T-helper 2 cell treated with Interferon-gamma antibody and Interleukin-4, amounts not matched to agents 5 μg/mL and 100 μg/mL, for 36 hours (primary cell): ENCODE results near the gene TJP3.

Experiments used
- DNase-seq: peaks from one replicate; pipeline ENCODE4 v3.0.0; 2021; ENCODE audit warnings: low spot score
- H3K27ac Mint-ChIP-seq: one replicate; pipeline ENCODE4 v1.8.0; 2021; ENCODE audit warnings: mild to moderate bottlenecking, mixed read lengths
- H3K27me3 Mint-ChIP-seq: one replicate; pipeline ENCODE4 v1.8.0; 2021; ENCODE audit warnings: low read depth, mixed read lengths
- H3K36me3 Mint-ChIP-seq: one replicate; pipeline ENCODE4 v1.8.0; 2021; ENCODE audit warnings: low read depth, mixed read lengths
- H3K4me1 Mint-ChIP-seq: one replicate; pipeline ENCODE4 v1.8.0; 2021; ENCODE audit warnings: low read depth, mixed read lengths
- H3K4me3 Mint-ChIP-seq: one replicate; pipeline ENCODE4 v1.8.0; 2022; ENCODE audit warnings: mild to moderate bottlenecking, moderate library complexity, mixed read lengths
- H3K9me3 Mint-ChIP-seq: one replicate; pipeline ENCODE4 v1.8.0; 2021; ENCODE audit warnings: mixed read lengths

TJP3 gene

GRCh38 chr19:3668331-3669081 lies 39.7 kb upstream of the TJP3 start:
- no peaks in the 10 kb centered on the region for H3K36me3 Mint-ChIP-seq
- H3K9me3 Mint-ChIP-seq: no peaks in the 10 kb centered on the region
- no peak for DNase-seq
- H3K4me1 Mint-ChIP-seq: peaks cover 4% of the 10 kb centered on the region
- H3K4me3 Mint-ChIP-seq: no peak overlapping the region
- no peaks in the 10 kb centered on the region for H3K27me3 Mint-ChIP-seq
- no peak overlapping the region for H3K27ac Mint-ChIP-seq

GRCh38 chr19:3669082-3669946 lies 38.9 kb upstream of the TJP3 start:
- Mint-ChIP-seq H3K27ac (no peak overlapping the region), H3K4me1 (peaks cover 4% of the 10 kb centered on the region), H3K27me3 (no peaks in the 10 kb centered on the region), H3K36me3 (no peaks in the 10 kb centered on the region), H3K4me3 (no peak overlapping the region), H3K9me3 (no peaks in the 10 kb centered on the region)
- DNase-seq: no peak

GRCh38 chr19:3669947-3670795 lies 38.0 kb upstream of the TJP3 start:
- H3K4me3 Mint-ChIP-seq: no peak overlapping the region
- H3K27ac Mint-ChIP-seq: no peak overlapping the region
- no peaks in the 10 kb centered on the region for H3K27me3 Mint-ChIP-seq
- no peaks in the 10 kb centered on the region for H3K36me3 Mint-ChIP-seq
- H3K4me1 Mint-ChIP-seq: peaks cover 4% of the 10 kb centered on the region
- DNase-seq: no peak
- no peaks in the 10 kb centered on the region for H3K9me3 Mint-ChIP-seq

GRCh38 chr19:3670796-3671679 lies 37.1 kb upstream of the TJP3 start:
- no peaks in the 10 kb centered on the region for H3K36me3 Mint-ChIP-seq
- no peak overlapping the region for H3K4me3 Mint-ChIP-seq
- peak overlapping the region; percentile 70 for H3K27ac Mint-ChIP-seq
- no peaks in the 10 kb centered on the region for H3K27me3 Mint-ChIP-seq
- H3K4me1 Mint-ChIP-seq: peaks cover 4% of the 10 kb centered on the region
- no peaks in the 10 kb centered on the region for H3K9me3 Mint-ChIP-seq
- DNase-seq: peak; percentile 64

- H3K4me3 Mint-ChIP-seq: no peak overlapping the region
- no peaks in the 10 kb centered on the region for H3K36me3 Mint-ChIP-seq
- H3K4me1 Mint-ChIP-seq: peaks cover 1% of the 10 kb centered on the region
- no peaks in the 10 kb centered on the region for H3K27me3 Mint-ChIP-seq
- H3K9me3 Mint-ChIP-seq: no peaks in the 10 kb centered on the region
- peak; percentile 27 for DNase-seq
- no peak overlapping the region for H3K27ac Mint-ChIP-seq
These were observed 36.3 kb upstream of the TJP3 start for GRCh38 chr19:3671680-3672574.

DNA sequence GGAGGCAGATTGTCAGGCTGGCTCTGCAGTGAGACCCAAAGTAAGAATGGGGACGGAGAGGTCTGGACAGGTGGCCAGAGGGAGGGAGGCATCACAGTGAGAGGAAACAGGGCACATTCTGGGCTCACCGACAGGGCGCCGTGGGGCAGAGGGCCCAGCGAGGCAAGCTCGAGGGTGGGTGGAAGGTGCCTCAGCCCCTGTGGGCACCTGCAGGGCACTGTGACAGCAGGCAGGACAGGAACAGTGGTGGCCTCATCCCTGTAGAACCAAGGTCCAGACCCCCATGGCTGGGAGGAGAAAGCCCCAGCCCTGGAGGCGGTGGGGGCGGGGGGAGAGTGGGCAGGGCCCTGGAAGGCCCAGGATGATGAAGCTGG lies 35.6 kb upstream of the TJP3 start:
- peaks cover 2% of the 10 kb centered on the region for H3K4me1 Mint-ChIP-seq
- no peak overlapping the region for H3K27ac Mint-ChIP-seq
- no peaks in the 10 kb centered on the region for H3K36me3 Mint-ChIP-seq
- H3K4me3 Mint-ChIP-seq: no peak overlapping the region
- no peaks in the 10 kb centered on the region for H3K9me3 Mint-ChIP-seq
- no peak for DNase-seq
- H3K27me3 Mint-ChIP-seq: no peaks in the 10 kb centered on the region

DNA sequence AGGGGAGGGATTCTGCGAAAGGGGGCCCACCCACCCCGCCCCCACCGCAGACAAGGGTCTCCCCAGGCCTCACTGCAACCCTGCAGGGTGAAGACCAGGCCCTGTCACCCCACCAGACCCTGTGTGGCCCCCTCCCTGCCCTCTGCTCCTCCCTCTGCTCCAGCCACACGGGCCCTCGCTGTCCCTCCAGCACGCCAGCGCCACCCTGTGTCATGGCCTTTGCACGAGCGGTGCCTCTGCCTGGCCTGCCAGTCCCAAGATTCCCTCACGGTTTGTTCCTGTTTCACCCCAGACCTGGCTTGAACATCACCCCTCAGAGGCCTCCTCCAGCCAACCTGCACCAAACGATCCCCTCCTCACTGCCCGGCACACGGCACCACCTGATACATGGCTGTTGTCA lies 35.2 kb upstream of the TJP3 start:
- no peak for DNase-seq
- Mint-ChIP-seq H3K4me1 (peaks cover 2% of the 10 kb centered on the region), H3K36me3 (no peaks in the 10 kb centered on the region), H3K9me3 (no peaks in the 10 kb centered on the region), H3K27ac (no peak overlapping the region), H3K4me3 (no peak overlapping the region), H3K27me3 (no peaks in the 10 kb centered on the region)

DNA sequence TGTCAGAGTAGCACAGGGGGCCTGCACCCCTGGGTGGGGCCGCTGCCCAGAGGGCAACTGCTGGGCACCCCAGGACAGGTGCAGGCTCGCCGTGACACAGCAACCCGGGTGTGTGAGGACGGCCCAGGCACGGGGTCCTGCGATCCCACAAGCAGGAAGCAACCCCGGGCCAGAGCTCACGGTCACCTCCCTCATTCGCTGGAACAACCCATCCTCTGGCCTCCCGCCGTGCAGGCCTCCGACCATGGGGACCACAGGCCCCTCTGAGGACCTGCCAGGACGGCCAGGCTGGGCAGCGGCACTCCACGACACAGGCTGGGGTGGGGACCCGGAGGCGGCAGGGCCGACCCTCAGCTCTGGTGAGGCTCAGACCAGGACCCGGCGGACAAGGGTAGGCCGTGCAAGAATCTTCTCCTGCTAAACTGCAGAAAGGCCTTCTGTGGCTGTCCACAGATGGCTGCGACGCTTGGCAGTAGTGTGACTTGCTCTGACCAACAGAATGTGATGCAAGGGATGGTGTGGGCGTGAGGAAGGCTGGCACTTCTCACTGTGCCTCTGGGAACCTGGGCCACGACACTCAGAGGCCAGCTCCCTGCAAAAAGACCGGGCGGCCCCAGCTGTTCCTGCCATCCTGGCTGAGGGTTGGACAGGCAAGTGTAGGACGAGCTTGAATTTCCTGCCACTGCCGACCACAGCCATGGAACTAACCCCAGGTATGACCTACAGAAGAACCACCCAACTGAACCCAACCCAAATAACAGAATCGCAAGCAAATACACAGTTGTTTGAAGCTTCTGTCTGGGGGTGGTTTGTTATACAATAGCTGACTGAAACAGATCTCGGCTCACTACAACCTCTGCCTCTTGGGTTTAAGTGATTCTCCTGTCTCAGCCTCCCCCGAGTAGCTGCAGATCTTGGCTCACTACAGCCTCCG lies 34.4 kb upstream of the TJP3 start:
- DNase-seq: no peak
- no peaks in the 10 kb centered on the region for H3K36me3 Mint-ChIP-seq
- H3K27me3 Mint-ChIP-seq: no peaks in the 10 kb centered on the region
- peaks cover 2% of the 10 kb centered on the region for H3K4me1 Mint-ChIP-seq
- no peak overlapping the region for H3K4me3 Mint-ChIP-seq
- no peaks in the 10 kb centered on the region for H3K9me3 Mint-ChIP-seq
- H3K27ac Mint-ChIP-seq: no peak overlapping the region

- Mint-ChIP-seq H3K4me3 (no peak overlapping the region), H3K36me3 (peaks cover 1% of the 10 kb centered on the region), H3K9me3 (no peaks in the 10 kb centered on the region), H3K27me3 (no peaks in the 10 kb centered on the region), H3K4me1 (peaks cover 2% of the 10 kb centered on the region), H3K27ac (no peak overlapping the region)
- no peak for DNase-seq
These were observed 33.2 kb upstream of the TJP3 start for GRCh38 chr19:3674784-3675543.

DNA sequence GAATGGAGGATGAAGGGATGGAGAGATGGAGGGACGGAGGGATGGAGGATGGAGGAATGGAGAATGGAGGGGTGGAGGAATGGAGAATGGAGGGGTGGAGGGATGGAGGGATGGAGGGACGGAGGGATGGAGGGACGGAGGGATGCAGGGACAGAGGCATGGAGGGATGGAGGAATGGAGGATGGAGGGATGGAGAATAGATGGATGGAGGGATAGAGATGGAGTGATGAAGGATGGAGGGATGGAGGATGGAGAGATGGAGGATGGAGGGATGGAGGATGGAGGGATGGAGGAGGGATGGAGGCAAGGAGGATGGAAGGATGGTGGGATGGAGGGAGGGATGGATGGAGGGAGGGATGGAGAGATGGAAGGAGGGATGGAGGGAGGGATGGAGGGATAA lies 30.0 kb upstream of the TJP3 start:
- Mint-ChIP-seq H3K9me3 (no peaks in the 10 kb centered on the region), H3K4me3 (no peak overlapping the region), H3K27me3 (no peaks in the 10 kb centered on the region), H3K4me1 (peaks cover 1% of the 10 kb centered on the region), H3K36me3 (peaks cover 1% of the 10 kb centered on the region), H3K27ac (no peak overlapping the region)
- no peak for DNase-seq

- peaks cover 1% of the 10 kb centered on the region for H3K4me1 Mint-ChIP-seq
- H3K9me3 Mint-ChIP-seq: peaks cover 4% of the 10 kb centered on the region
- H3K27me3 Mint-ChIP-seq: no peaks in the 10 kb centered on the region
- H3K36me3 Mint-ChIP-seq: peaks cover 7% of the 10 kb centered on the region
- H3K27ac Mint-ChIP-seq: no peak overlapping the region
- no peak for DNase-seq
- no peak overlapping the region for H3K4me3 Mint-ChIP-seq
These were observed 29.0 kb upstream of the TJP3 start for GRCh38 chr19:3679138-3679537.
